ENCODE results near the gene ASPG.

The ASPG gene

DNA sequence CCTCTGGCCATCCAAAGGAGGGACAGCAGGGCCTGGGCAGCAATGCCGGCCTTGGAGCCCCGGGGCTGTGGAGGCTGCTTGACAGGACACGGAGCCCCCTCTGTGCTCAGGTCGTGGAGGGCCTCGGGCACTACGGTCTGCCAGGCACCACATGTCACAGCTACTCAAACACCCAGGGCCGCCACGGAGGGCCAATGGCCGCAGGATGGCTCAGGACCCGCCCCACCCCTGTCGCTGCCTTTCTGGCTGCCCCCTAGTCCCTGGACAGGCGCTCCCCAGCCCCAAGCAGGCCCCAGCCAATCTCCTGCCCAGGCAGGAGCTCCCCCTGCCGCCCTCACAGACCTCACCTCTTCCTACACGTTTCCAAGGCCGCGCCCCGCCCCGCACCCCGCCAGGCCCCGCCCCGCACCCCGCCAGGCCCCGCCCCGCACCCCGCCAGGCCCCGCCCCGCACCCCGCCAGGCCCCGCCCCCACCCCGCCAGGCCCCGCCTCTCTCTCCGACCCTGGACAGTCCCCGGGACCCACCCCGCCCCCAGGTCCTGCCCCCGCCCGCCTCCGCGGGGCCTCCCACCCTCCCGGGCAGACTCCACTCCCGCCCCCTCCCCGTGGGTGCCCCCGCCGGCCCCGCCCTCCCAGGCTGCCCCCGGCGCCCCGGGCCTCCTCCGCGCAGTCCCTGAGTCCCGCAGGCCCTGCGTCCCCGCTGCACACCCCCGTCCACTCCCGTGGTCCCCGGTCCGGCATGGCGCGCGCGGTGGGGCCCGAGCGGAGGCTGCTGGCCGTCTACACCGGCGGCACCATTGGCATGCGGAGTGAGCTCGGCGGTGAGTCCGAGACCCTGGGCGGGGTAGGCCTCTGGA is at the start of gene ASPG:
TSS of gene ASPG (plus strand) at position 669 of the 857 bp plus-strand sequence. CDS start at position 740, 71 bp downstream.
- H3K4me3 Mint-ChIP-seq: no peak within 1 kb of the TSS
- peaks cover 32% of the 10 kb centered on the region for H3K27me3 Mint-ChIP-seq
- no peaks in the 10 kb centered on the region for H3K4me1 Mint-ChIP-seq (ENCODE audit: low read depth)
- H3K9me3 Mint-ChIP-seq: no peaks in the 10 kb centered on the region
- H3K27ac Mint-ChIP-seq: no peak within 1 kb of the TSS
- no peaks in the 10 kb centered on the region for H3K36me3 Mint-ChIP-seq (ENCODE audit: low read depth)
- intact Hi-C loops (cut with micrococcal nuclease): no loop called here

DNA sequence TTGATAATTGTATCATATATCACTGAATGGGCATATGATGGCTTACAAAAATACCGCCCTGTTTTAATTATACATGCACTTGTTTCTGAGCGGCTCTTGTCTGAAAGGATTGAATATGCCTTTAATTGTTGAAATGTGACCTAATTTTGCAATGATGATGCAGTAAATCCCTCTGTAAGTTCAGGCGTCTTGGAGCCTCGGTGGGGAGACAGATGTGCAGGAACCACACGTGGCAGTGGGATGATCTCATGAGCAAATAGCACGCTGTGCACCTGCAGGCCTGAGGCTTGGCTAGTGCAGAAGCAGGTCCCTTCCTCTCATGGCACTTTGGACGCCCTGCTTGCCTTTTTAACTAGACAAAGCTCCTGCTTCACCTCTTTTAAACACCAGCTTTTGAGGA is 49.3 kb upstream of the ASPG start:
- Mint-ChIP-seq H3K4me1 (ENCODE audit: low read depth) (no peaks in the 10 kb centered on the region), H3K27me3 (no peaks in the 10 kb centered on the region), H3K4me3 (no peak overlapping the region), H3K9me3 (no peaks in the 10 kb centered on the region), H3K27ac (no peak overlapping the region), H3K36me3 (ENCODE audit: low read depth) (no peaks in the 10 kb centered on the region)
- intact Hi-C loops (cut with micrococcal nuclease): no loop called here

GRCh38 chr14:104037074-104037473 is 48.4 kb upstream of the ASPG start:
- Mint-ChIP-seq H3K36me3 (ENCODE audit: low read depth) (no peaks in the 10 kb centered on the region), H3K4me1 (ENCODE audit: low read depth) (no peaks in the 10 kb centered on the region), H3K27ac (no peak overlapping the region), H3K4me3 (no peak overlapping the region), H3K27me3 (no peaks in the 10 kb centered on the region), H3K9me3 (no peaks in the 10 kb centered on the region)
- intact Hi-C loops (cut with micrococcal nuclease): no loop called here

- Mint-ChIP-seq H3K27ac (no peak overlapping the region), H3K27me3 (no peaks in the 10 kb centered on the region), H3K4me3 (no peak overlapping the region), H3K4me1 (ENCODE audit: low read depth) (no peaks in the 10 kb centered on the region), H3K9me3 (no peaks in the 10 kb centered on the region), H3K36me3 (ENCODE audit: low read depth) (no peaks in the 10 kb centered on the region)
- intact Hi-C loops (cut with micrococcal nuclease): no loop called here
These were observed 47.6 kb upstream of the ASPG start for GRCh38 chr14:104037903-104038302.

- intact Hi-C loops (cut with micrococcal nuclease): no loop called here
- Mint-ChIP-seq H3K4me3 (no peak overlapping the region), H3K4me1 (ENCODE audit: low read depth) (no peaks in the 10 kb centered on the region), H3K9me3 (no peaks in the 10 kb centered on the region), H3K36me3 (ENCODE audit: low read depth) (no peaks in the 10 kb centered on the region), H3K27me3 (no peaks in the 10 kb centered on the region), H3K27ac (no peak overlapping the region)
These were observed 46.3 kb upstream of the ASPG start for GRCh38 chr14:104039214-104039613.

DNA sequence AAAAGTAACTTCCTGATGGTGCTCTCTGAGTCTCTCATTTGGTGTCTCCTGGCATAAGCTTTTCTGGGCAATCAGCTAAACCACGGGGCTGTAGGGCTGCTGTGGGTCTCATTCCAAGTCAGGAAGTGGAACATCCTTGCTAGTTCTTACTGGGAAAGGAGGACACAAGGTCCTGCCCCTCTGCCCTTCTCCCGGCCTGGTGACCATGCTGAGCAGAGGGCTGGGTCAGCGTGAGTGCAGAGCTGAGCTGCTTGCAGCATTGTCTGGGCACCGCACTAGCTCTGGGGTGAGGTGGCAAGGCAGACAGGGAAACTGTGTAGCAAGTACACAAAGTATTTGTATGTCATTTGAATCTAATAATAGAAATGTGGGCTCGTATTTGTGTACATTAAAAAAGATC is 45.0 kb upstream of the ASPG start:
- Mint-ChIP-seq H3K36me3 (ENCODE audit: low read depth) (no peaks in the 10 kb centered on the region), H3K4me3 (no peak overlapping the region)
- intact Hi-C loops (cut with micrococcal nuclease): no loop called here

GRCh38 chr14:104041430-104042104 is 43.9 kb upstream of the ASPG start:
- no peak overlapping the region for H3K4me3 Mint-ChIP-seq
- no peaks in the 10 kb centered on the region for H3K27me3 Mint-ChIP-seq
- H3K4me1 Mint-ChIP-seq (ENCODE audit: low read depth): no peaks in the 10 kb centered on the region
- H3K27ac Mint-ChIP-seq: no peak overlapping the region
- intact Hi-C loops (cut with micrococcal nuclease): no loop called here
- H3K36me3 Mint-ChIP-seq (ENCODE audit: low read depth): no peaks in the 10 kb centered on the region
- no peaks in the 10 kb centered on the region for H3K9me3 Mint-ChIP-seq

More for the DNA sequence above, 45.0 kb upstream of the ASPG start:
- no peaks in the 10 kb centered on the region for H3K27me3 Mint-ChIP-seq
- H3K9me3 Mint-ChIP-seq: no peaks in the 10 kb centered on the region
- H3K4me1 Mint-ChIP-seq (ENCODE audit: low read depth): no peaks in the 10 kb centered on the region
- no peak overlapping the region for H3K27ac Mint-ChIP-seq

- no peak overlapping the region for H3K27ac Mint-ChIP-seq
- no peaks in the 10 kb centered on the region for H3K9me3 Mint-ChIP-seq
- H3K27me3 Mint-ChIP-seq: no peaks in the 10 kb centered on the region
- intact Hi-C loops (cut with micrococcal nuclease): no loop called here
- H3K36me3 Mint-ChIP-seq (ENCODE audit: low read depth): no peaks in the 10 kb centered on the region
- no peak overlapping the region for H3K4me3 Mint-ChIP-seq
- no peaks in the 10 kb centered on the region for H3K4me1 Mint-ChIP-seq (ENCODE audit: low read depth)
These were observed 41.5 kb upstream of the ASPG start for GRCh38 chr14:104044016-104044415.

GRCh38 chr14:104047761-104048160 is 37.7 kb upstream of the ASPG start:
- Mint-ChIP-seq H3K27me3 (no peaks in the 10 kb centered on the region), H3K4me3 (no peak overlapping the region), H3K27ac (no peak overlapping the region), H3K9me3 (no peaks in the 10 kb centered on the region), H3K36me3 (ENCODE audit: low read depth) (peaks cover 3% of the 10 kb centered on the region), H3K4me1 (ENCODE audit: low read depth) (no peaks in the 10 kb centered on the region)
- intact Hi-C loops (cut with micrococcal nuclease): no loop called here

GRCh38 chr14:104048758-104049507 is 36.6 kb upstream of the ASPG start:
- no peaks in the 10 kb centered on the region for H3K9me3 Mint-ChIP-seq
- no peaks in the 10 kb centered on the region for H3K4me1 Mint-ChIP-seq (ENCODE audit: low read depth)
- H3K27ac Mint-ChIP-seq: no peak overlapping the region
- peaks cover 6% of the 10 kb centered on the region for H3K36me3 Mint-ChIP-seq (ENCODE audit: low read depth)
- intact Hi-C loops (cut with micrococcal nuclease): no loop called here
- no peak overlapping the region for H3K4me3 Mint-ChIP-seq
- no peaks in the 10 kb centered on the region for H3K27me3 Mint-ChIP-seq

DNA sequence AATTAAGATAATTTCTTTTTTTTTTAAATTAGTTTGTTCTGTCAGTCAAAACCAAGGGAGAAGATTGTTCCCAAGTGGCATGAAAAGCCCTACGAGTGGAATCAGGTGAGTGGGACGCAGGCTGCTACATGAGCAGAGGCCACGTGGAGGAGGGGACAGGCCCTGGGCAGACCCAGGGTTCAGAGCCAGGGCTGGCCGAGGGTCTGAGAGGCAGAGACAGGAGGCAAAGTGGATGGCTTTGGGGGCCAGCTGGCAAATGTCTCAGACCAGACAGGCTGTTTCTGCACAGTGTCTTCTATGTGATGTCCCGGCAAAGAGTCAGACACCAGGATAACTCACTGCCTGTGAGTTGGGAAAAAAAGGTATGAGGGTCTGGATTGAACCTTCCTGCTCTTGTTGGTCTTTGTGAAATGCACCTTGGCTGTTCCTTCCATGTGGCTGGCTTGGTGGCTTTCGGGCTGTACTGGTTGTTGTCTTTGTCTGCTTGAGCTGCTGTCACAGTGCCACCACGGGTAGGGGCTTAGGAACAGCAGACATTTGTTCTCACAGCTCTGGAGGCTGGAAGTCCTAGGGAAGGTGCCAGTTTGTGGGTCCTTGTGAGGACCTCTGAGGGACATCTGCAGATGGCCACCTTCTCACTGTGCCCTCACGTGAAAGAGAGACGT is 35.8 kb upstream of the ASPG start:
- no peak overlapping the region for H3K27ac Mint-ChIP-seq
- H3K4me1 Mint-ChIP-seq (ENCODE audit: low read depth): no peaks in the 10 kb centered on the region
- H3K4me3 Mint-ChIP-seq: no peak overlapping the region
- intact Hi-C loops (cut with micrococcal nuclease): no loop called here
- no peaks in the 10 kb centered on the region for H3K9me3 Mint-ChIP-seq
- peaks cover 6% of the 10 kb centered on the region for H3K36me3 Mint-ChIP-seq (ENCODE audit: low read depth)
- H3K27me3 Mint-ChIP-seq: no peaks in the 10 kb centered on the region

- H3K36me3 Mint-ChIP-seq (ENCODE audit: low read depth): peaks cover 6% of the 10 kb centered on the region
- H3K9me3 Mint-ChIP-seq: no peaks in the 10 kb centered on the region
- intact Hi-C loops (cut with micrococcal nuclease): no loop called here
- H3K4me1 Mint-ChIP-seq (ENCODE audit: low read depth): no peaks in the 10 kb centered on the region
- no peaks in the 10 kb centered on the region for H3K27me3 Mint-ChIP-seq
- H3K27ac Mint-ChIP-seq: no peak overlapping the region
- no peak overlapping the region for H3K4me3 Mint-ChIP-seq
These were observed 34.2 kb upstream of the ASPG start for GRCh38 chr14:104051092-104051813.

- Mint-ChIP-seq H3K36me3 (ENCODE audit: low read depth) (peaks cover 6% of the 10 kb centered on the region), H3K27ac (no peak overlapping the region), H3K4me3 (no peak overlapping the region), H3K4me1 (ENCODE audit: low read depth) (no peaks in the 10 kb centered on the region), H3K9me3 (no peaks in the 10 kb centered on the region), H3K27me3 (peaks cover 1% of the 10 kb centered on the region)
- intact Hi-C loops (cut with micrococcal nuclease): no loop called here
These were observed 31.1 kb upstream of the ASPG start for GRCh38 chr14:104054222-104054905.
